ENCODE data around the gene SLC12A8.

SLC12A8 gene

GRCh38 chr3:125123451-125124305 is 88.9 kb downstream of the SLC12A8 start:
- DNase-seq (ENCODE audit: low read depth), result no peak
- TF ChIP-seq, protein P1, sequence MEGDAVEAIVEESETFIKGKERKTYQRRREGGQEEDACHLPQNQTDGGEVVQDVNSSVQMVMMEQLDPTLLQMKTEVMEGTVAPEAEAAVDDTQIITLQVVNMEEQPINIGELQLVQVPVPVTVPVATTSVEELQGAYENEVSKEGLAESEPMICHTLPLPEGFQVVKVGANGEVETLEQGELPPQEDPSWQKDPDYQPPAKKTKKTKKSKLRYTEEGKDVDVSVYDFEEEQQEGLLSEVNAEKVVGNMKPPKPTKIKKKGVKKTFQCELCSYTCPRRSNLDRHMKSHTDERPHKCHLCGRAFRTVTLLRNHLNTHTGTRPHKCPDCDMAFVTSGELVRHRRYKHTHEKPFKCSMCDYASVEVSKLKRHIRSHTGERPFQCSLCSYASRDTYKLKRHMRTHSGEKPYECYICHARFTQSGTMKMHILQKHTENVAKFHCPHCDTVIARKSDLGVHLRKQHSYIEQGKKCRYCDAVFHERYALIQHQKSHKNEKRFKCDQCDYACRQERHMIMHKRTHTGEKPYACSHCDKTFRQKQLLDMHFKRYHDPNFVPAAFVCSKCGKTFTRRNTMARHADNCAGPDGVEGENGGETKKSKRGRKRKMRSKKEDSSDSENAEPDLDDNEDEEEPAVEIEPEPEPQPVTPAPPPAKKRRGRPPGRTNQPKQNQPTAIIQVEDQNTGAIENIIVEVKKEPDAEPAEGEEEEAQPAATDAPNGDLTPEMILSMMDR (IDR thresholded peaks at IDR 0.05; ENCODE audit: control insufficient read depth, extremely low read depth, insufficient read depth), result no peak
- no peak overlapping the region for H3K4me3 ChIP-seq (ENCODE audit: low read depth, low read length)

DNA sequence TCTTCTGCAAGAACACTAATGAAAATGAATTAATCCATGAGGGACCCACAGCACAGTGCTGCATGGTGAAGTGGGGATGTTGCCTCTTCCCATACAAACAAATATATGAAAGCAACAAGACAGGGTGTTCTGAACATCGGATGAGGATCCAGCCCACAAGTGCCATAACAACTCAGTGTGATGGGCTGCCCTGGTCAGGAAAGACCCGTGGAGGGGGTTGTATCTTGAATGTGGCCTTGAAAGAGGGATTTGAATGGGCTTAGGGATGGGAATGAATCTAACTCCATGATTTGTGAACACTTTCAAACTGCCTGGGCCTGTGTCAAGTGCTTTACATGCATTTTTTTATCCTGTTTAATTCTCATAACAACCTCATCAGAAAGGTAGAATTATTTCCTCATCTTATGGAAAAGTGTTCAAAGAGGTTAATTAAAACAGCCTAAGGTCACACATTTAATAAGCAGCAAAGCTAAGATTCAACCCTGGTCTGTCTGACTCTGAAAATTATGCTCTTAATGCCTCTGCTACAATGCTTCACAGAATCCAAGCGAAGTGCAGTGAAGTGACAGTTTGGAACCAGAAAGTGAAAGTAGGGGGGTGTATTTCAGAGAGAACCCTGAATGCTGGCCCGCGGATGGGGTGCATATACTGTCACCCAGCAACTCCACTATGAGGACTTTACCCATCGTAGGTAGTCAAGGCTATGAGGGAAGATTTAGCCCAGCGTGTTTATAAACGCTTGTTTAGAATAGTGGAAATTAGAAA is 91.1 kb downstream of the SLC12A8 start:
- no peak overlapping the region for H3K4me3 ChIP-seq (ENCODE audit: low read depth, low read length)
- no peak for DNase-seq (ENCODE audit: low read depth)
- TF ChIP-seq, protein P1 (IDR thresholded peaks at IDR 0.05; ENCODE audit: control insufficient read depth, extremely low read depth, insufficient read depth), result no peak

- H3K4me3 ChIP-seq (ENCODE audit: low read depth, low read length), result no peak overlapping the region
- TF ChIP-seq, protein P1 (IDR thresholded peaks at IDR 0.05; ENCODE audit: control insufficient read depth, extremely low read depth, insufficient read depth), result no peak
- DNase-seq (ENCODE audit: low read depth), result no peak
These were observed 92.0 kb downstream of the SLC12A8 start for GRCh38 chr3:125120379-125121122.

DNA sequence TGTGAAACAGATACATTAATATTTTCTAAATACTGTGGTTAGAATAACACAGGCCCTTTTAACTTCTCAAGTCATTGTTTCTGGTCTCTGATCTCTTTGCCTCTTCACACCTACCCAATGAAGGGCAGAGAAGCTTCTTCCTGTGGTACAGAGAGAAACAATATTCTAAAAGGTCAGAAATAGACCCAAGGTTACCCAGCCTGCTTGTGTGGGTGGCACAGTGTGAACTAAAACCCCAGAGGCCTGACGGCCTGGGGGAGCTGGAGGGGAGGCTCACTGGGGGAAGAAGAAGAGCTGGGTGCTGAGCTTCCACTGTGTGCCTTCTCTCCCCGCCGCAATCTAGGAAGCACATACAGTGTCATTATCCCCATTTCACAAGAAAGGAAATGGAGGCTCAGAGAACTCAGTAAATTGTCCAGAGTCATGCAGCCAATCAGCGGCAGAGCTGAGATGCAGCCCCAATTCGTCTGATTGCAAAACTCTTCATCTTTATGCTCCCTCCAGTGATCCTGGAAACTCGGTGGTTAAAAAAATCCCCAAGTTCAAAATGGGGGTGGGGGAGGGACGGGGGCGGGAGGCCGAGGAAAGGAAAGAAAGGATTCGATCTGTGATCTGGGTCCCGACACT is 92.7 kb downstream of the SLC12A8 start:
- DNase-seq (ENCODE audit: low read depth), result no peak
- H3K4me3 ChIP-seq (ENCODE audit: low read depth, low read length), result no peak overlapping the region
- TF ChIP-seq, protein P1 (IDR thresholded peaks at IDR 0.05; ENCODE audit: control insufficient read depth, extremely low read depth, insufficient read depth), result no peak

GRCh38 chr3:125118600-125118999 is 93.9 kb downstream of the SLC12A8 start:
- DNase-seq (ENCODE audit: low read depth), result no peak
- H3K4me3 ChIP-seq (ENCODE audit: low read depth, low read length), result no peak overlapping the region
- TF ChIP-seq, protein P1 (IDR thresholded peaks at IDR 0.05; ENCODE audit: control insufficient read depth, extremely low read depth, insufficient read depth), result no peak

DNA sequence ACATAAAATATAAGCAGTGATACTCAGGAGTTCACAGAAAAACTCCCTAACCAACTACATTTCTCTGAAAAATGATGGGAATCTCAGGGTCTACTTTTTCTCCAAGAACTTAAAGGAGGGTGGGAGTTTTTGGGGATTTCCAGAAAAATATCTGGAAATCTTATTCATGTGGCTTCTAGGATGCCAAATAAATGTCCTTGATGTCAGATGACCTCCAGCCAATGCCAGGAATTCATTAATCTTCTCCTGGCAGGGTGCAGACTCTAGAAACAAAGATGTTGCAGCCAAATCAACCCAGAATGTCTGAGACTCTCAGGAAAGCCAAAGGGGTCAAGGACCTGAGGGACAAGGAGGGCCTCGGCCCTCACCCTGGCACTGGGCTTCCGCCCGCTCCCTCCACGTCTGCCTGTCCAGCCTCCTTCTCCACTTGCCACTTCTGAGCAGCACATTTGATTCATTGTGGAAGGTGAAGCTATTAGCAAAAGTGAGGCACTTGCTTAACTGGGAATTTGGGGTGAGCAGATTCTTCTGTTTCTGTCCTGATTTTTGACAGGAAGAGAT is 94.8 kb downstream of the SLC12A8 start:
- no peak for DNase-seq (ENCODE audit: low read depth)
- TF ChIP-seq, protein P1 (IDR thresholded peaks at IDR 0.05; ENCODE audit: control insufficient read depth, extremely low read depth, insufficient read depth), result no peak
- H3K4me3 ChIP-seq (ENCODE audit: low read depth, low read length), result no peak overlapping the region
